ENCODE measurements around the gene JAZF1.

The JAZF1 gene

GRCh38 chr7:28045592-28045991, 135.0 kb downstream of the JAZF1 start:
- DNase-seq (ENCODE audit: low read depth in 2 of 2, low spot score in 1 of 2), result no peak

DNA sequence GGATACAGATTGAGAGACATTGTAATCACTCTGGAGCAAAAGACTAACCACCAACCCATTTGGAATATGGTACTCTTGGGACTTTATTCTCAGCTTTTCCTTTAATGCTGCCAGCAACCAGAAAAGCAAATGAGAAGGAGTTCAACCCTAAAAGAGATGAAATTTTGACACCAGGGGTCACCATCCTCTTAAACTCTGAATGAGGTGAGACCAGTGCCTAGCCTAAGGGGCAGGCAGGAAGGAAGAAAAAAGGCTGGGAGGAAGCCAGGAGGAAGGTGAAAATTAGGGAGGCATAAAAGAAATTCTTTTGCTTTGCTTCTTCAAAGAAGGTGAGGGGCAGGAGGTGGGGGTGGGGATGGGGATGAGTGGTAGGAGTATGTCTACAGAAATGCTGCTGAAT, 135.8 kb downstream of the JAZF1 start:
- DNase-seq (ENCODE audit: low read depth in 2 of 2, low spot score in 1 of 2), result no peak

DNA sequence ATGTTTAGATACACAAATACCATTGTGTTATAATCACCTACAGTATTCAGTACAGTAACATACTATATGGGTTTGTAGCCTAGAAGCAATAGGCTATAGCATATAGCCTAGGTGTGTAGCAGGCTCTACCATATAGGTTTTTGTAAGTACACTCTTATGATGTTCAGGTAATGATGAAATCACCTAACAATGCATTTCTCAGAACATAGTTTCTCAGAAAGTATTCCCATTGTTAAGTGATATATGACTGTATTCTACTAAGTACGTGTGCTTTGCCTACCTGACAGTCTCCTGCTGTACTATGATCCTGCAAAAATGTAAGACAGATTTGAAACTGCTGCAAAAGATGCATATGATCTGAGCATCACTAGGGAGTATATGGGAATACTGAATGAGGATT, 137.9 kb downstream of the JAZF1 start:
- no peak for DNase-seq (ENCODE audit: low read depth in 2 of 2, low spot score in 1 of 2)

- no peak for DNase-seq (ENCODE audit: low read depth in 2 of 2, low spot score in 1 of 2)
These were observed 138.9 kb downstream of the JAZF1 start for GRCh38 chr7:28041508-28042314.

DNA sequence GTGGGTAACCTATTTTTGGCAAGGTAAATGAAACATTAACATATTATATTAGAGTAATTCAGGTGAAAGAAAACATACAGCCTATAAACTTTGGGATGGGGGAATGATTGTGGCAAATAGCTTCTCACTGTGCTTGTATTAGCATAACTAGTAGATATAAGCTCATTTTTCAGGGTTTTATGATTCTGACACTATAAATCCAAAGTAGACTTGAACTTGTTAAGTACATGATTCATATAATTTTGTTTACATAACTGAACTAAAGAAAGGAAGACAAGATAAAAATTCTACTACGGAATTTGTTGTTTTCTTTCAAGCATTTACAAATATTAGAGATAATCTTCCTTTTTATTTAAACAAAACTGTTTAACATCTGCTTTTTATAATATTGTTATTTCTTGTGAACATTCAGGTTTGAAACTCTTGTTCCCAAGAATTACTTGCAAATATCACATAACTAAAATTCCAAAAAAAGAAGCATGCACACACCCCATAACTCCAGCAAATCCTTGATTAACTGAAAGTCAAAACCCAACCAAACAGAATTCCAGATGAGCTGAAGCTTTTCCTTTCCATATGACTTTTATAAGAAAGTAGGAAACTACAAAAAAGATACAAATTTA, 142.3 kb downstream of the JAZF1 start:
- no peak for DNase-seq (ENCODE audit: low read depth in 2 of 2, low spot score in 1 of 2)

GRCh38 chr7:28037220-28038010, 143.2 kb downstream of the JAZF1 start:
- no peak for DNase-seq (ENCODE audit: low read depth in 2 of 2, low spot score in 1 of 2)

DNA sequence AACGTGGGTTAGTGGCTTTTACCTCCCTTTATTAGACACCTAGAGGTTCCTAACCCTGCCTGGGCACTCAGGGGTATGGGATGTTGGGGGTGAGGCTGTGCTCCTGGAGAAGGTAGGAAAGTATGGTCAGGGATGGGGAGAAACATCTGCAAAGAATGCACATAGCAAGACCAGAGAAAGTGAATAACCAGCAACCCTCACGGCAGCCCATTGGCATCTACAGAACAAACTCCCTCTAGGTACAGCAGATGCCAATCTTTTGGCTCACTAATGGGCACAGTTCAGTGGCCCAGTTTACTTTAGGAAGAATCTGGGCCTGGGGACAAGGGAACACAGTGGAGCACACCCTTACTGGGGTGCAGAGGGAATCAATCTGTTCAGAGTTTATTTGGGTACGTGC, 143.9 kb downstream of the JAZF1 start:
- no peak for DNase-seq (ENCODE audit: low read depth in 2 of 2, low spot score in 1 of 2)

- DNase-seq (ENCODE audit: low read depth in 2 of 2, low spot score in 1 of 2), result no peak
These were observed 147.2 kb downstream of the JAZF1 start for GRCh38 chr7:28033386-28033785.

GRCh38 chr7:28032738-28033380, 147.7 kb downstream of the JAZF1 start:
- DNase-seq (ENCODE audit: low read depth in 2 of 2, low spot score in 1 of 2), result no peak

DNA sequence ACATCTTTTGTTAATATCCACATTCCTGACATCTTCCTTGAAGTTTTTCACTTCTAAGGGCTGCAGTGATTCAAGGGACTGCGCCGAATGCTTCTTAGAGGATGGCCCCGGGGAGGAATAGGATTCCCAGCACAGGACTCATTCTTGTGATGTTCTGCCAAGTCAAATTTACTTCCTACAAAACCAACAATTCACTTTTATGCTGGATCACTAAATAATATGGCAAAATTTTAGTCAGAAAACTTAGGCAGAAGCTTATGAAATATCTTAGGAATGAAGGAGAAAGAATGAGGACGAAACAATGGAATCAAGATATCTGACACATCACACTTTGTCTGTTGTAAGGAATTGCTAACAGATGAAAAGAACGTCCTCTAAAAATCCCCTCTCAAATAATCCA, 151.5 kb downstream of the JAZF1 start:
- no peak for DNase-seq (ENCODE audit: low read depth in 2 of 2, low spot score in 1 of 2)

GRCh38 chr7:28028471-28028870, 152.1 kb downstream of the JAZF1 start:
- DNase-seq (ENCODE audit: low read depth in 2 of 2, low spot score in 1 of 2), result no peak

GRCh38 chr7:28026237-28026636, 154.4 kb downstream of the JAZF1 start:
- DNase-seq (ENCODE audit: low read depth in 2 of 2, low spot score in 1 of 2), result no peak

DNA sequence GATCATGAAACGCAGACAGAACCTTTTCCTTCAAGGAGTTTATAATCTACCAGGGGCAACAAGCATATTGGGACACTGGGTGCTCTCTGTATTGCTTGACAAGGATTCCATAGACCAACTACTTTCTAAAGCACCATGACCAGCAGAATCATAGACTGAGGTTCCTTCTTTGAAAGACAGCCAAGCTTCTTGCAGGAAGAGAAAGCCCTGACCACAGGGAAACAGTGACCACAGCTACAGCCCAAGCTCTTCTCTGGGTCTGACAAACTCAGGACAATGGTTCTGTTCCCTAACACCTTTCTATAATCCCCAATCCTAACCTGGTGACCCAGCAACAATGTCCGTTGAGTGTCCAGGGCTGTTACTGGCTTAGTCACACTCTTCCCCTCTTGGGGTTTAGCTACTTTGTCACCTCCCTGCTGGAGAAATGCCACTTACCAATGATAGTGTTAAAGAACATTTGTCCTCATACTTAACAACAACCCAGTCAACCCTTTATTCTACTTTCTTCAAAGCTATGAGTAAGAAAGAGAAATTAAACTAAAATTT, 155.7 kb downstream of the JAZF1 start:
- no peak for DNase-seq (ENCODE audit: low read depth in 2 of 2, low spot score in 1 of 2)

- no peak for DNase-seq (ENCODE audit: low read depth in 2 of 2, low spot score in 1 of 2)
These were observed 160.2 kb downstream of the JAZF1 start for GRCh38 chr7:28020302-28020940.

GRCh38 chr7:28018856-28019465, 161.6 kb downstream of the JAZF1 start:
- DNase-seq (ENCODE audit: low read depth in 2 of 2, low spot score in 1 of 2), result no peak

DNA sequence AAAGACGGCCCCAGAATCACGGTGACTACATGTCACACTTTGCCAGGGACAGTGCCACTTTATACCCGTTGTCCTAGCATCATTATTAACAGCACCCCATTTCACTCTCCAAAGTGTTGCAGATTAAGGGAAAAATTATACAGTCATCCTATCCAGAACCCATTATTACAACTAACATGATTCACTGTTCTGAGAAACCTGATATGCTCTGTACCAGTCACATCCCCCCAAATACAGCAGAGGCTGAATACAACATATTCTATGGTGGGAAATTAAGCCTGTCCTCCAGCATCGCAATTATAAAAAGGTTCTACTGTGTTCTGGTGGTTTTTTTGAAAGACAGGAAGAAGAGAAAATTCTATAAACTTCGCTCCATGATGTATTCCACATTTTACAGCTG, 162.1 kb downstream of the JAZF1 start:
- no peak for DNase-seq (ENCODE audit: low read depth in 2 of 2, low spot score in 1 of 2)

DNA sequence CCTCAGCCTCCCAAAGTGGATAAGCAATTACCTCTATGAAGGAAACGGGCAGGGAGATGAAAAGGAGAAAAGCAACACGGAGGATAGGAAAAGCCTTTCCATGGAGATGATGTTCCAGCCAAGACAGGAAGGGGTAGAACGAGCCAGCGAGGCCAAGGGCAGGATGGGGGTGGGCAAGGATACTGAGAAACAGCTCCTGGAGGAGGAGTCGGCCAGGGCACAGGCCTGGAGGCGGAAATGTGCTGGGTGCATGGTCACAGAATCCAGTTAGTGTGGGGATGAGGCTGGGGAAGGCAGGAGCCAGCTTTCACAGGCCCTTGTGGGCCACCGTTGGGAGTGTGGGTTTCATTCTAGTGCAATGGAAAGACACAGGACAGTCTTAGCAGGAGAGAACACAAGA, 162.6 kb downstream of the JAZF1 start:
- DNase-seq (ENCODE audit: low read depth in 2 of 2, low spot score in 1 of 2), result no peak

- no peak for DNase-seq (ENCODE audit: low read depth in 2 of 2, low spot score in 1 of 2)
These were observed 163.2 kb downstream of the JAZF1 start for GRCh38 chr7:28017372-28017771.

GRCh38 chr7:28016297-28016696, 164.3 kb downstream of the JAZF1 start:
- no peak for DNase-seq (ENCODE audit: low read depth in 2 of 2, low spot score in 1 of 2)

DNA sequence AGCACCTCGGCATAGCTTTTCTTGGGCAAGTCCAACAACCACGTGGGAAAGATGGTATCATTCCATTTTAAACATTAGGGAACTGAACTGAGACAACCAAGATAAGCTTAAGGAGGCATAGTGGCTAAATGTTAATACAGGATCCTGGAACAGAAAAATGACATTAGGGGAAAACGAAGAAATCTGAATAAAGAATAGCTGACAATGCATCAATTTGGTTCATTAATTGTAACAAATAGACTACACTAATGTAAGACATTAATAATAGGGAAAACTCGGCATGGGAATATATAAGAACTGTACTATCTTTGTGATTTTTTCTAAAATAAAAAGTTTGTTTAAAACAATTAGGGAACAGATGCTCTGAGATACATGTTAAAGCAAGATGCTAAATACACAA, 165.4 kb downstream of the JAZF1 start:
- DNase-seq (ENCODE audit: low read depth in 2 of 2, low spot score in 1 of 2), result no peak
